T-helper 9 cell (primary cell): Measurements from ENCODE around the gene APEX1.
"Not testable (repeated sequence)": the region's sequence is repeated elsewhere in the genome, so short reads cannot be mapped to it uniquely, and the experiment has no call there.

Experiments used
- DNase-seq: peaks from one replicate; pipeline ENCODE4 v3.0.0-alpha.2; 2020

Gene APEX1

GRCh38 chr14:20477211-20477876 is 22.3 kb downstream of the APEX1 start:
- peak; percentile 24 for DNase-seq

- DNase-seq, result no peak
These were observed 23.9 kb downstream of the APEX1 start for GRCh38 chr14:20478894-20479293.

- no peak for DNase-seq
These were observed 27.4 kb downstream of the APEX1 start for GRCh38 chr14:20482382-20482781.

GRCh38 chr14:20485900-20486299 is 30.9 kb downstream of the APEX1 start:
- no peak for DNase-seq

- DNase-seq, result no peak
These were observed 31.8 kb downstream of the APEX1 start for GRCh38 chr14:20486684-20487395.

GRCh38 chr14:20487396-20487725 is 32.3 kb downstream of the APEX1 start:
- no peak for DNase-seq

GRCh38 chr14:20489093-20489994 is 34.3 kb downstream of the APEX1 start:
- DNase-seq, result no peak

- no peak for DNase-seq
These were observed 35.5 kb downstream of the APEX1 start for GRCh38 chr14:20490563-20490962.

- no peak for DNase-seq
These were observed 37.5 kb downstream of the APEX1 start for GRCh38 chr14:20492486-20492885.

- no peak for DNase-seq
These were observed 38.6 kb downstream of the APEX1 start for GRCh38 chr14:20493634-20494033.

GRCh38 chr14:20494935-20495766 is 40.1 kb downstream of the APEX1 start:
- no peak for DNase-seq

GRCh38 chr14:20498622-20499021 is 43.6 kb downstream of the APEX1 start:
- DNase-seq, result no peak

- DNase-seq, result no peak
These were observed 44.1 kb downstream of the APEX1 start for GRCh38 chr14:20499108-20499507.

GRCh38 chr14:20499881-20500280 is 44.9 kb downstream of the APEX1 start:
- DNase-seq, result no peak

- DNase-seq, result no peak
These were observed 46.3 kb downstream of the APEX1 start for GRCh38 chr14:20501346-20501745.

GRCh38 chr14:20503898-20504297 is 48.9 kb downstream of the APEX1 start:
- DNase-seq, result no peak

- DNase-seq, result not testable (repeated sequence)
These were observed 51.2 kb downstream of the APEX1 start for GRCh38 chr14:20506276-20506675.

GRCh38 chr14:20506752-20507151 is 51.7 kb downstream of the APEX1 start:
- DNase-seq, result not testable (repeated sequence)
